HUDEP-2 (cell line): ENCODE results near the gene LPP.

Experiments used
- DNase-seq, 76 experiments: peaks; one replicate each; lab custom pipeline; 2025; ENCODE audit not compliant: unreplicated experiment in 76 of 76; lab: John Stamatoyannopoulos, UW

LPP gene

DNA sequence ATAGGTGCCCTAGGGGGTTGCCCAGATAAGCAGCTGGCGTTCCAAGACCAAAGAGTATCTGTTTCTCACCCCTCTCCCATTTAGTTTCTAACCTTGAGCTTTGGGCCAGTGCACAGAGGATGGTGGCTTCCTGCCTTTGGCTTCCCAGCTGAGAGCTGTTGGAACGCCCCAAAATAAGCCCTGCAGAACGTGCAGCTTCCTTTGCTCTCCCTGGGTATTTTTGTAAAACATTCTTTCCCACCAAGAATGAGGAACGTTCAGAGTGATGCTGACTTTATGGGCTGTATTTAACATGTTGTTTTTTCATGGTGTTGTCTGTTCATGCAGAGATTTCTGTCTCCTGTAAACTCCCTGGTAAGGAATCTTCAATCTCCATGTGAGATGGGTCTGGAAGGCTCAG, 63.8 kb downstream of the LPP start:
- DNase-seq = no peak

DNA sequence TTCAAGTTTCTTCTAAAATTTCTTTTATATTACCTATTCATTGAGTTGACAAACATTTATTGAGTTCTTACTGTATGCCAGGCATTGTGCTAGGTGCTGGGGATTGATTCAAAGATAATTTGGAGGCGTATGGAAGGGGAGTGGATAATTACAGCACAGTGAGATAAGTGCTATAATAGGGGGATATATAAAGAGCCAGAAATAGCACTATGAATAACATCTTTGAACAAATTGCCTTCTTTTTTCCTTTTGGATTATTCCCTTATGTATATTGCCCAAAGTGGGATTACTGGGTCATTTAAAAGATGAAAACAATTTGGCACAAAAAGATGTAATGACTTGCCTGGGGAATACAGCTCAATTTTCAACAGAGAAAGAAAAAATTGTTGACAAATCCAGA, 64.6 kb downstream of the LPP start:
- DNase-seq = no peak

DNA sequence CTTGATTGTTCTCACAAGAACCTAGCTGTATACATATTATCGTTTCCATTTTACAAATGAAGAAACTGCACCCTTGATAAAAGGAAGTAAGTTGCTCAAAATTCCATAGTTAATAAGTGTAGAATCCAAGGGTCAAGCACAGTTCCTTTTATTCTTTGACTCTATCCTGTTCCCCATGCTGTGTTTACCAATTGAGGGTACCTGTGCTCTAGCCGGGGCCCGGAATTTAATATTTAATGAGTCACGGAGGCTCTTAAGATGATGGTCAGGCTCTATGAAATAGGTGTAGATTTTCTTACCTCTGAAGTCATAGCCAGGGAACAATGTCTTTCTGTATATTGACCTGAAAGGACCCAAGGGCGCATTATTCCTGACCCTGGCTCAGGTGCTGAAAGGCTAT, 65.2 kb downstream of the LPP start:
- no peak for DNase-seq

DNA sequence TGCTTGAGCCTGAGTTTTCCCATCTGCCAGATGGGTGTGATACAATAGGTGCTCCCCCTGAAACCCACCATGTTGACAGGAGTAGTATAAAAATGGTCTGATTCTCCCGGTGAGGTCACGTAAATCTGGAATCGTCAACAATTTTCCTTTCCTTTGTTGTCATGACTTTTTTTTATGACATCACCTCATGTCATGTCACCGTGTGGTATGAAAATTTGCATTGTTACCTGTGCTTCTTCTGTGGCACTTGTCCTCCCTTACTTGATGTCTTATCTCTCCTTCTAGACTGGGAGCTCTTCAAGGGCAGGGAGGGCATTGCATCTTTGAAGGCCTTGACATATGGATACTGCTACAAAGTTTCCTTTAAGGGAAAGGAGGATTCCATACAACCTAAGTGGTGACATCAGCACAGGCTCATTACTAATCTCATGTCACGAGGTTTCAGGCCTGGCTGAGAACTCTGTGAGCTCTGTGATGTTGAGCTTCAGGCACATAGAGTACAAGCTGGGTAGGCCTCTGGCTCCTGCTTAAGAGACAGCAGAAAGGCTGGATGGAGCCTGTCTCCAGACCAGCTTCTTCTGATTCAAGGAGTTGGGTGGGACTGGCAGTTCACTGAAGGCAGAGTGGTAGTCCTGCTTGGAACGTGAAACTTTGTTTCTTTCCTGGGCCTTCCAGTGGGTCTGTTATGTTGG, 66.3 kb downstream of the LPP start:
- no peak for DNase-seq

DNA sequence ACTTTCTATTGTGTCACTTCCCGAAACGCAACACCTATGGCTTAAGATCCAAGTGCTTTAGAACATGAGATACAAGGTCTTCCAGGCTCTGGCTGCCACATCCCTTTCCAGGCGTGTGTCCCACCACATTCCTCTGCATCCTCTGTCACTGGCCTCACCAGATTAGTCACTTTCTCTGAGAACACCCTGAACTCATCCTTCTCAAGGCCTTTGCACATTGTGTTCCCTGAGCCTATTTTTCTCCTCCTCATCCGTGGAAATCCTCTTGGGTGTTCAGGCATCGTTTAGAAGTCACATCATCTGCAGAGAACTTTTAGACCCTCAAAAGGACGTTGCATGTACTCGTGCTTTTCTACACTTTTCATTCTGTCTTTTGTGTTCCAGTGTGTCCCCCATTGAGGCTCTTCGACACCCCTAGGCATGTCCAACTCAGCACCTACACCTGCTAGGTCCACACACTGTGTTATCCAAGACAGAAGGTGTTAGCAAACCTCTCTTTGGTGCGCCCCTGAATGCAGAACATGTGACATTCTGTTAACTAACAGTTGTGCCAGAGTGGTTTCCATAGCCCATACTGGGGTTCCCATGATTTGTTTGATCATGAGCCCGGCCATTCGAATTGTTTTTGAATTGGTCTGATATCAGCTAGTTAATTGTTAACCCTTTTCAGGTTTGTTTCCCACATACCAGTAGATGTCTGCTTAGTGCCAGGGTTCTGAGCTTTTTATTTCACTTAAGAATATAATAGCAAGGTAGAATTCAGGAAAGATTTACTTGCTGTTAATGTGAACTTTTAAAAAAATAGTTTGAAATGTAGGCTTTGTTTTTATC, 67.2 kb downstream of the LPP start:
- DNase-seq = no peak

DNA sequence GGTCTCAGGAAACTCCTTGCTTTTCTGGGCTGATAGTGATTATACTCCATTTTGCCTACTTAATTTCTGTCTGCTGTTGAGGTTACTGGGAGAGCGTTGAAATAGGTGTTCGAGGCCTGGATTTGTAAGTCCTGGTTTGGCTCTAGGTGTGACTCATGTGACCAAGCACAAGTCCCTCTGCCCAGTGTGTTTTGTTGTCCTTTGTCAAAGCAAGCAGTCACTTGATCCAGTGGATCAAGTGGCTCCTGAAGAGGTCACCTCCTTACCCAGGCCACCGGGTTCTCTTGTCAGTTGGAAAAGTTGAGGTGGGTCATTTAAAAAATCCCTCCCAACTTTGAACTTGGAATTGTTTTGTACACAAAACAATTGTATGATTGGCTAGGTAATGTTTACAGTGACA, 70.0 kb downstream of the LPP start:
- DNase-seq = no peak

DNA sequence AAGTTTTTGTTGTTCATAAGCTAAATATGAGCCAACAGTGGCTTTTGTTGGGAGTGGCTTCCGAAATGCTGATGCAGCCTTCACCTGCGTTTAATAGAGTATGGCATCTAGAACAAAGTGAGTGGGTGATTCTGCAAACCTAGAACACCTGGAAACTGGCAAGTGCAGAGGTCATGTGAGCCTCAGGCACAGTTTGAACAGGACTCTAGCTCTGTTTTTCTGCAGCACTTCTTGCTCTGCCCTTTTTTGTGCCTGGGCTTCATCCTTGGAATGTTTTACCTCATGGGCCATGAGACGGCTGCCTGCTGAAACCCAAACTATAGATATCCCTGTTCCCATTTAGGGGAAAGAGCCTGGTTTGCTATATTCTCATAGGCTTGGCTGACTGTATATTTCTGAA, 73.5 kb downstream of the LPP start:
- DNase-seq = no peak

DNA sequence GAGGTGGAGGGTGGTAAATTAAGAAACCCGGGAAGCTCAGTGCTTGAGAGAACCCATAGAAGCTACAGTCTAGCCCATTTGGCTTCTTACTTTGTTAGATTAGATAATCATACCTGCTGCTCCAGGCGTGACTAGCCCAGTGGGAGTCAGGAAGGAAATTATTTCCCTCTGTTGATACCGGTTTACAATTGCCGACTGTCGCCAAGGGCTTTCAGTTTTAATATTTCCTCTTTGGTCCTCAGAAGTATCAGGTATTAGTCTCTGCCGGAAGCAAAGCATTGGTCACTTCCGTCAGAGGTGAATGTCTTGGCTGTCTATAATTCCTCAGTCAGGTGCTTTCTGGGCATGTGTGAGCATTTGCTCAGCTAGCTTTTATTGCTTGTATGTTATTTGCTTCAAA, 75.2 kb downstream of the LPP start:
- DNase-seq = no peak

DNA sequence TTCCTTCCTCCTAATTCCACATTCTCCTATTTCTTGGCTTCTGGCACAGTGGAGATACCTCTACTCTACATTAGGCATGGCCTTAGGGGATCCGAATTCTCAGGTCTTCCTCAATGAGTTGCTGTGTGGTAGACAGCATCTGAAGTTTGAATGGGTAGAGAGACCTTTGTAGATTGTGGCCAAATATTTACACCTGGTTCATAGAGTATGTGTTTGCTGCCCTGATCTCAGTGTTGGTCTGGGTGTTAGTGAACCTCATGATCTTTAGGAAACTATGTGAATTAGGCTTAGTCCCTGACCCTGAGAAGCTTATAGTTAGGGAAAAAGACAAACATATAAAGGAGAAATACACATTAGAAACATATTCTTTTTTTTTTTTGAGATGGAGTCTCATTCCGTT, 75.8 kb downstream of the LPP start:
- DNase-seq = no peak

DNA sequence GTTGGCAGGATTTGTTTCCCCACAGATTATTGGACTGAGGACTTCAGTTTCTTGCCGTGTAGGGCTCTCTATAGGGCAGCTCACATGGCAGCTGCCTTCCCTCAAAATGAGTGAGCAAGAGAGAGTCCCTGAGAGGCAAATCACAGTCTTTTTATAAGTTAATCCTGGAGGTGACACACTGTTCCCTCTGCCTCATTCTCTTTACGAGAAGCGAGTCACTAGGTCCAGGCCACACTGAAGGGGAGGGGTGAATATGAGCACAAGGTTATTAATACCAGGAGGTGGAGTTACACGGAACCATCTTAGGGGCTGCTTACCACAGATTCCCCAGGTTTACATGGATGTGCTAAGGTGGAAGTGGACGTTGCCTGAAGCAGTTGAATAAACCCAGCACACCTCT, 77.0 kb downstream of the LPP start:
- DNase-seq = no peak

DNA sequence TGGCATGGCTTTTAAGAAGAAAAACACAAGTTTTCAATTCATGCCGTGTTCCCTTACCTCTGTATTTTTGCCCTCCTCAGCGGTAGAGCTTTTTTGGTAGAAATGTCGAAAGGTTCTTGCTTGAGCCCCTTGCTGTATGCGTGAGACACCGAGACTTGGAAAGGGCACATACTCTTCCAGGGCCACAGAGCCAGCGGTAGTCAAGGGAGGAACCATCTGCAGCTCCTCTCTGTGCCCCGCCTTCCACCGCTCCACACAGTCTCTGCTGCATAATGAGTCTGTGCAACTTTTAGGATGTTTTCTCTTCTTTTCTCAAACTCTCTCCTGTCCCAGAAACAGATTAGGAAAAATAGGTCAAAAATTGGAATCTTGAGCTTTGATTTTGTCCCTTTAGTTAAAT, 77.5 kb downstream of the LPP start:
- no peak for DNase-seq

DNA sequence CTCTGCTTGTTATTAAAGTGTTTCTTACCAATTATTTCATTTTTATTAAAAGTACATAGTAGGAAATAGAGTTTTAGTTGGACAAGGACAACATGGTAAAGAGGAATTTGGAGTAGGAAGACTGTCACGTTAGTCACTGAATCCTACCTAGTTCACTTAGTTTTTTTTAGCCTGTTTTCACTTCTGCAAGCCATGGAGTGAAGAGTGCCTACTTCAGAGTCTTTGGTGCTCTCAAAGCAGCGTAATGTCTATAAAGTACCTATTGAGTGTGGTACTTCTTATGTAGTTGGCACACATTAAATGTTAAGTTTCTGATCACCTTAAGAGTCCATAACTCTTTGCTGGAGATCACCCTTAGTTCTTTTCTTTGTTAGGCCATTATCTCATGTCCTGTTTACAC, 78.7 kb downstream of the LPP start:
- no peak for DNase-seq

DNA sequence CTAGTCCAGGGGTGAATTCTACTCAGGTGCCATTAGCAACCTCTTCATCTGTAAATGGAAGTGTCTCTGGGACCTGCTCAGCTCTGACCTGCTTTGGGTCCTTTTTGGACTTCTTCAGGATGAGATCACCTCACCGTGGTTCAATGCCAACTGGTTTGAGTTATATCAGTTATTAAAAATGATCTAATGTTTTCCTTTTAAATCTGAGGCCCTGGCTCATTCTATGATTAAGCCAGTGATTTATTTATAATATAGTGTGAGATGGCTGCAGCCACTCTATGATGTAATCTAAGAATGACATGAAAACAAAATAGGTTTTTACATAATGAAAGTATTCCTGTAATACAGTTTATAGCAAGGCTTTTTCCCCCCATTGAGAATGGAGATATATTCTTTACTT, 79.4 kb downstream of the LPP start:
- DNase-seq = no peak

DNA sequence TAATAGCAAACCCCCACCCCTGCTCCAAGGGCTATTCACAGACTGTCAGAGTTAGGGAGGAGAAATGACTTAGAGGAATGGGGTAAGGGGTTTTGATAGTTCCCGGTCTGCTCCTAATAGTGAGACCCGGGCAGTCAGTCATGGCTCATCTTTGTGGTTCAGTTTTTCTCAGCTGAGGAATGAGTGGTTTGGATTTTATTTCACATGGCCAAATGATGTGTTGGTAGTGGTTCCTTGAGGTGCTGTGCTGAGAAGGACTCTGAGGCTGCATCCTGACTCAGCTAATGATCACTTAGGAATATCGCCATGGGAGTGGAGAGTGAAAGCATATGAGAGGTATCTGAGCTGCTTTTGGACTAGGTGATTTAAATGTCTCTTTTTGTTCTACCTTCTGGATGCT, 80.2 kb downstream of the LPP start:
- DNase-seq = no peak

DNA sequence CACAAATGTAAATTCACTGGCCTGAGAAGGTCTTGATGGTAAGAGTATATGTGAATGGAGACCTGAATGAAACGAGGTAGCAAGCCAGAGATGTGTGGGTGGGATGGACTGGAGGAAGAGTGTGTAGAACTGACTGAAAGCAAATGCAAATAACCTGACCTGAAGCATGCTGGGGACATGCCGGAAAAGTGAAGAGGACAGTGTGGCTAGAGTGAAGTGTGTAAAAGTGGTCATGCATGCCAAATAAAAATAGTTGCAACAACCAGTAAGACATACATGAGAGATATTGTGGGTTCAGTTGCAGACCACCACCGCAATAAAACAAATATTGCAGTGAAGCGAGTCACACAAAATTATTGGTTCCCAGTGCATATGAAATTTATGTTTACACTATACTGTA, 82.3 kb downstream of the LPP start:
- DNase-seq = no peak

DNA sequence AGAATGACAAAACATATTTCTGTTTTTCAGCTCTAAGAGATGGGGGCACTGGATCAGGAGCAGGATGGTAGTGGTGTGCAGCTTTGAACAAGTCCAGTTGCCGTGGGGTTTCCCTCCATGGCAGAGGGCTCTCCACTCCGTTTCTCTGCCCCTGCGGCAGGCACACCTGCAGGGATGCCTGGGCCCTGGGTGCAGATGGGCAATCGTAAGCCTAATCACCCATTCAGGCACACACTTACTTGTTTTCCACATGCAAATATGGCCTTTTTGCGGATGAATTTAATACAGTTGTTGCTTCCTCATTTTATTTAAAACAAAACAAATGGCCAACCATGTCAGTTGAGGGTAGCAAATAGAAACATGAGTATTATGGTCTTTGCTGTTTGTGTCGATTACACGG, 85.1 kb downstream of the LPP start:
- no peak for DNase-seq

DNA sequence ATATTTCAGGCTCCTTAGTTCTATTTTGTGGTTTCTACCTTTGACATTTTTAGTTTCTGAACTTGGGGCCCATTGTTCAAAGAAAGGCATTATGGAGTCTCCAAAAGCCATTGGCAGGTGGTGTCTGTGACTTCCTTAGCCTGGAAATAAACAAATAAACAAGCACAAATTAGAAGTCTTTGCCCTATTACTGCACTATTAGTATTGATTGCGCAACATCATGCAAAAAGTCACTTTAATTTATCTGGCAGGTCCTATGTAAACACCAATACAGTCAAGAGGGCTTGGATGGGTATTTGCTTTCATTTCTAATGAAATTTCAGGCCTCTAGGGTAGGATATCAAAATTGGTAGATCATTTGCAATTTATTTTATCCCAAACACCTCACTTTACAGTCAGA, 85.6 kb downstream of the LPP start:
- DNase-seq = no peak

DNA sequence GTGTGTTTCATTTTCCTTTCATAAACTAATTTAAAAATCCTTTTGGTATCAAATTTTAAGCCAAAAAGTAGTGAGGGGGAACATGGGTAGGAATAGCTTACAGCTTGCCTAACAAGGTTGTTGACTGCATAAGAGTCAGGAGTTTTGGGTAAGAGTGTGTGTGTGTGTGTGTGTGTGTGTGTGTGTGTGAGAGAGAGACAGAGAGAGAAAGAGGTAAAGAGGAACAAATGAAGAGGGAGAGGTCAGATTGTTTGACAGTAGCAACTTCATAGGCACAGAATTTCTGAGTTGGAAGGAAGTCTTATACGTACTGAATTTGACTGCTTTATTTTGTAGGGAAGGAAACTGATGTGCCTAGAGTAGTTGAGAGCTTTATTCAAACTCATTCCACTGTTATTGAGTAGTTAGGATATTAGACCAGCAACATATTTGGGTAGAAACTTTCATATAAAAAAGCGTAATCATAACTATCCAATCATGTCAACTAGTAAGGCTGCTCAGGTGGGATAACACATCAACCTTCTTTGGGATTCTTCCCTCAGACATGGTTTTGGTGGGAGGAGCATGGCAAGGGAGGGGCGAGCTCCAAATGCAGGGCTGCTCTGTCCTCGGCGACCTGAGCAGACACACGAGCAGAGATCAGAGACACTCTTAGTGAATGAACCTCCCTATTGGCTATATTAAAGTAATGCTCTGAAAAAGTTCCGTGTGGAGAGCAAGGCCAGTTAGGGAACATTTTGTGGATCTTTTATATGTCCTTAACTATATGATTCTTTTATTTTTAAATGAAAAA, 86.4 kb downstream of the LPP start:
- DNase-seq = peak in 3 of 76 experiments; percentile 0 to 16 (median 4)

DNA sequence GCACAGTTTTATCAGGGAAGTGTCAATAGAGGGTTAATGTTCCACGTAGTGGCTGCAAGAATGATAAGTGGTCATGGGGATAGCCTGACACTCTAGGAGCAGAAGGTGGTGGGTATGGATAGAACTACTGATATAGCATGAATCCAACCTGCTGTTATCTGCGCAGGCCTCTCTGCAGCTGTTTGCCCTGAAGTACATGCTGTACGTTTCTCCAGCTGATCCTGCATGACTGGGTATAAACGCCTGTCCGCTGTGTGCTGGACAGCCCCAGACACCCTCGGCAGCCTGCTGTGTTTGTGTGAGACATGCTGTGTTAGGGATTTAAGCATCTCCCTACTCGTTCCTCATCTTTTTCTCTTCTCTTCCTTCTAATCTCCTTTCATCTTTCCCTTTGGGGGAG, 87.1 kb downstream of the LPP start:
- DNase-seq = peak in 65 of 76 experiments; percentile 0 to 84 (median 40)

DNA sequence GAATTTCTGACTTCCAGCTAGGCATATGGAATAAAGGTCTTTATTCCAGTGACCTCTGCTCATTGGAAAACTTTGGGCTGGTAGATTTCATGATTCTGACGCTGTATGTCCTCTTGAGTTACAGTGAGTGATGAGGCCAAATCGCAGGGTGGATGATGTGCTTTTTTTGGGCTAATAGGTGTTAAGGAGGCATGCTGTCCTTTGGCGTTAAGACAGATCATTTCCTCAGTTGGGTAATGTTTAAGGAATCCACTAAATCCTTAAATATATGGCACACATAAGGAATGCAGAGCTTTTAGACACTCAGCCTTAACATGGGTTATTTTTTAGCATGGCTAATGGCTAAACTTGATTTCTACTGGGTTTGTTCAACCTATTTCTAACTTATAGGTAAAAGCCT, 87.9 kb downstream of the LPP start:
- no peak for DNase-seq

DNA sequence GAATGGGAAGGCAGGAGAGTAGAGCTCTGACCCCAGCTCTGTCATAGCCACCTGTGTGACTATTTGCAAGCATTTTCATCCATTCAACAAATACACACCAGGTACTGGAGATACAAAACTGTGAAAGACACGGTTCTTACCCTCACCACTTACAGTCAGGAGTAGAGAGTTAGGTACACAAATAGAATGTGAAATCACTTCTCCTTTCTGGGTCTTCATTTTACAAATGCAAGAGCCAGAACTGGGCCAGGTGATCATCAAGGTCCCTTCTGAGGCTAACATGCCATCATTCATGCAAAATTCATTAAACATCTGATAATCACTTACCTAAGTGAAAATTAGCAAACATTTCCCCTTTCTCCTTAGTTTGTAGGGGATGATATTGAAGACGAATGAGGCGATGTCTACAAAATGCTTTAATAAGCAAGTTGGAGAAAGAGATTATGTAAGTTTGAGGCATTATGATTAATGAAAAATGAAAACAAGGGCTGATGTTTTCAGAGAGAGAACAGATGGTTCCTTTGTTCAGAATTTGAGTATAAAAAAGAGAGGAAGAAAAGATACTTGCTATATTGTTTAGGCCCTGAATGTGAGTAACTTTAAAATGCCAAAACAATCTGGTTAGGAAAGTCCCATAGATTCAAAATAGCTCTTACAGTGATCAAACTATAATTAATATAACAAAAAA, 88.6 kb downstream of the LPP start:
- DNase-seq = no peak
